HepG2 (cell line): Measurements from ENCODE around the gene SMARCD1. TPM values are rescaled to one million over a fixed set of nuclear protein-coding genes. Genes with fewer than 3 reads are reported as not detected.

ENCODE experiments used
- EED ChIP-seq: sonication (generic); formaldehyde crosslinking; IDR thresholded peaks from 2 replicates; pipeline ENCODE4 v1.5.0; 2020; ENCODE audit warnings: mild to moderate bottlenecking, missing genetic modification reagents
- HNRNPLL ChIP-seq: fragments of 200-400 bp; formaldehyde crosslinking; IDR thresholded peaks from 2 replicates; pipeline ENCODE4 v1.6.1; 2017; ENCODE audit warnings: mild to moderate bottlenecking, low read depth, low read length; ENCODE audit not compliant: poor library complexity, severe bottlenecking
- ISX ChIP-seq: sonication (generic); formaldehyde crosslinking; conservative IDR thresholded peaks from 2 replicates; pipeline ENCODE4 v1.5.0; 2020; ENCODE audit warnings: missing genetic modification reagents
- NONO ChIP-seq, 2 experiments: fragments of 450-650 bp in 1 of 2; sonication (generic) in 1 of 2; formaldehyde crosslinking in 1 of 2; IDR thresholded peaks in 1 of 2; conservative IDR thresholded peaks in 1 of 2; 2 replicates each; pipeline versions ENCODE4 v1.6.1 to v1.8.0; 2017 to 2022; ENCODE audit warnings: mild to moderate bottlenecking in 1 of 2, missing genetic modification reagents in 1 of 2, moderate library complexity in 1 of 2
- ZBTB37 ChIP-seq: sonication (generic); formaldehyde crosslinking; IDR thresholded peaks from 2 replicates; pipeline ENCODE4 v1.4.0; 2020; ENCODE audit warnings: mild to moderate bottlenecking, missing genetic modification reagents
- ZNF770 ChIP-seq: sonication (generic); formaldehyde crosslinking; IDR thresholded peaks from 2 replicates; pipeline ENCODE4 v1.5.0; 2020; ENCODE audit warnings: mild to moderate bottlenecking, missing genetic modification reagents
- polyA plus RNA-seq, 8 experiments: library from polyadenylated mRNA; depleted of rRNA in 3 of 8; stranded (reverse) in 7 of 8; unstranded in 1 of 8; fragments of >200 nt; fragmentation: Illumina TruSeq in 4 of 8; extraction: Trizol in 4 of 8; gene quantifications; 2 replicates each; pipeline versions ENCODE4 v1.2.1 to v1.2.3, GENCODE V29; 2011 to 2016; ENCODE audit warnings: low read depth in 4 of 8, missing spikeins in 1 of 8, mixed read lengths in 1 of 8; ENCODE audit not compliant: insufficient read depth in 1 of 8
- total RNA-seq, 5 experiments: library from RNA; depleted of rRNA; stranded (reverse); fragments of >200 nt; fragmentation: Illumina TruSeq; extraction: Trizol; gene quantifications; 2 replicates each; pipeline ENCODE4 v1.2.3, GENCODE V29; 2016; ENCODE audit warnings: low read depth in 1 of 5
- TF ChIP-seq, protein P1 (sequence below), 2 experiments: sonication (generic) in 1 of 2; formaldehyde crosslinking in 1 of 2; IDR thresholded peaks; 2 replicates each; pipeline versions ENCODE4 v1.6.1 to v1.9.0; 2014 to 2022; ENCODE audit warnings: antibody characterized with exemption in 1 of 2, borderline replicate concordance in 1 of 2, inconsistent platforms in 1 of 2, low read depth in 1 of 2, missing genetic modification reagents in 1 of 2

SMARCD1 gene
- total and polyA plus RNA-seq, 2 of the 13 experiments (the other 11 are each of a cell fraction or from before 2014, with no cell fraction given), result 51.7 to 54.6 TPM

DNA sequence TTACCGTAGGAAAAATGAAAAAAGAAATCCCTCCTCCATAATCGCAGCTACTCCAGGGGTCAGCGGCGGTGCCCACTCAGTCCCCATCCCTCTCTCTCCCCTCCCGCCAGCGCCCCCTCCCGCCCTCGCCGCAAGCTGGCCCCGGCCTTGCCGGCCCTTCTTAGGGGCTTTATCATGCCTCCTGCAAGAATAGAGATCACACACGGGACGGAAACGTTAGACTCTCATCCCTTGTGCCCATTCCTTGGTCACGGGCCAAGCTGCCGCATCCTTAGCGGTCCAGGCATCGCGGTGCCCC lies 26.2 kb downstream of the SMARCD1 start (continued):
- TF ChIP-seq, protein P1, sequence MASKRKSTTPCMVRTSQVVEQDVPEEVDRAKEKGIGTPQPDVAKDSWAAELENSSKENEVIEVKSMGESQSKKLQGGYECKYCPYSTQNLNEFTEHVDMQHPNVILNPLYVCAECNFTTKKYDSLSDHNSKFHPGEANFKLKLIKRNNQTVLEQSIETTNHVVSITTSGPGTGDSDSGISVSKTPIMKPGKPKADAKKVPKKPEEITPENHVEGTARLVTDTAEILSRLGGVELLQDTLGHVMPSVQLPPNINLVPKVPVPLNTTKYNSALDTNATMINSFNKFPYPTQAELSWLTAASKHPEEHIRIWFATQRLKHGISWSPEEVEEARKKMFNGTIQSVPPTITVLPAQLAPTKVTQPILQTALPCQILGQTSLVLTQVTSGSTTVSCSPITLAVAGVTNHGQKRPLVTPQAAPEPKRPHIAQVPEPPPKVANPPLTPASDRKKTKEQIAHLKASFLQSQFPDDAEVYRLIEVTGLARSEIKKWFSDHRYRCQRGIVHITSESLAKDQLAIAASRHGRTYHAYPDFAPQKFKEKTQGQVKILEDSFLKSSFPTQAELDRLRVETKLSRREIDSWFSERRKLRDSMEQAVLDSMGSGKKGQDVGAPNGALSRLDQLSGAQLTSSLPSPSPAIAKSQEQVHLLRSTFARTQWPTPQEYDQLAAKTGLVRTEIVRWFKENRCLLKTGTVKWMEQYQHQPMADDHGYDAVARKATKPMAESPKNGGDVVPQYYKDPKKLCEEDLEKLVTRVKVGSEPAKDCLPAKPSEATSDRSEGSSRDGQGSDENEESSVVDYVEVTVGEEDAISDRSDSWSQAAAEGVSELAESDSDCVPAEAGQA (IDR thresholded peaks at IDR 0.05; ENCODE audit: low read depth), result no peak
- TF ChIP-seq, protein P1 (CRISPR knock-in tag; IDR thresholded peaks at IDR 0.05; ENCODE audit: borderline replicate concordance), result no peak
- no peak for TF ChIP-seq ISX (CRISPR knock-in tag)
- no peak for TF ChIP-seq EED (CRISPR knock-in tag)
- TF ChIP-seq HNRNPLL, result no peak
- no peak for TF ChIP-seq ZBTB37 (CRISPR knock-in tag)
- TF ChIP-seq ZNF770 (CRISPR knock-in tag), result no peak
- TF ChIP-seq NONO (IDR thresholded peaks at IDR 0.05), result no peak
- TF ChIP-seq NONO (CRISPR knock-in tag; conservative IDR thresholded peaks at IDR 0.05), result 0 out of 2 replicates have a peak, but pooled peaks have one; percentile 16
